Right kidney (tissue), 1 donor: ENCODE measurements around the gene PITPNM1.
"Not testable (repeated sequence)": the region's sequence is repeated elsewhere in the genome, so short reads cannot be mapped to it uniquely, and the experiment has no call there.

Source experiments
- DNase-seq: peaks from one replicate; pipeline ENCODE4 v3.0.0-alpha.2; 2016

PITPNM1 gene

DNA sequence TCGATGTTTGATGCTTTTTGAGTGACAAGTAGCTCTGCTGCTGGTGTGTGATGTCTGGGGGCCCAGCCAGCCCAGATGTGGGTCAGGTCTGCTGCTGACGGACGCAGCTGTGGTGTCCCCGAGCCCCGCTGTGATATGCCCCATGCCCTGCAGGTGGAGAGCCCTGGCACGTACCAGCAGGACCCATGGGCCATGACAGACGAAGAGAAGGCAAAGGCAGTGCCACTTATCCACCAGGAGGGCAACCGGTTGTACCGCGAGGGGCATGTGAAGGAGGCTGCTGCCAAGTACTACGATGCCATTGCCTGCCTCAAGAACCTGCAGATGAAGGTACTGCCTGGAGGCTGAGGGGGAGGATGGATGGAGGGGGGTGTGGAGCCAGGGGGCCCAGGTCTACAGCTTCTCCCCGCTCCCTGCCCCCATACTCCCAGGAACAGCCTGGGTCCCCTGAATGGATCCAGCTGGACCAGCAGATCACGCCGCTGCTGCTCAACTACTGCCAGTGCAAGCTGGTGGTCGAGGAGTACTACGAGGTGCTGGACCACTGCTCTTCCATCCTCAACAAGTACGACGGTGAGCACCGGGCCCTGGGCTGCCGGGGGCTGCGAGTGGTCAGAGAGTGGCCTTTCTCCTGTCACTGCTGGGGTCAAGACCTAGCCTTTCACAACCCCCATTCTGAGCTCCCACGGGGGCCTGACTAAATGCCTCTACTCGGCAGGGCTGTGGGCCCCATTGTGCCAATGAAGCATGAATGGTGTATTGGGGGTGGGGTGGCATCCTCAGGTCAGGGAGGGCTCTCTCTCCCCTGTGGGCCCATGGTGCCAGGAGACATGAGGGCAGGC is 15.1 kb downstream of the PITPNM1 start:
- DNase-seq, result no peak

DNA sequence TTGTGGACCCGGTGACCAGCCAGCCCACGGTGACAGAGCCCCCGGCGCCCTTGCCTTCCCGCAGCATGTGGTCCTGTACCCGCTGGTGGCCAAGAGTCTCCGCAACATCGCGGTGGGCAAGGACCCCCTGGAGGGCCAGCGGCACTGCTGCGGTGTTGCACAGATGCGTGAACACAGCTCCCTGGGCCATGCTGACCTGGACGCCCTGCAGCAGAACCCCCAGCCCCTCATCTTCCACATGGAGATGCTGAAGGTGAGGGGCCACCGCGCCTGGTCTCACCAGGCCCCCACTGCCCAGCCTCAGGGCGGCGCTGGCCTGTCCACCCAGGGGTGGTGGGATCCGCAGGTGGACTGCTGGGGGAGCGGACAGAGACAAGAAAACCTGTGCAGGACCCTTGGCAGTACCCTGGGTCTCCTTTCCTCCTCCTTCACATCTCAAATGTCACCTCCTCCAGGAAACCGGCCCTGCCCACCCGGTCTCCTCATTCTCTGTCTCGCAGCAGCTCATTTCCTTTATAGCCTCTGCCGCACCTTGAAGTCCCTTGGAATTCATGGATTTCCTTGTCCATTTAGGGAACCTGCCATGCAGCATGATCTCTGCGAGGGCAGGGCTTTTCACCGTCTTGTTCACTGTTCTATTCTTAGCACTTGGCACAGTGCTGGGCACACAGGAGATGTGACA is 15.8 kb downstream of the PITPNM1 start:
- DNase-seq, result no peak

DNA sequence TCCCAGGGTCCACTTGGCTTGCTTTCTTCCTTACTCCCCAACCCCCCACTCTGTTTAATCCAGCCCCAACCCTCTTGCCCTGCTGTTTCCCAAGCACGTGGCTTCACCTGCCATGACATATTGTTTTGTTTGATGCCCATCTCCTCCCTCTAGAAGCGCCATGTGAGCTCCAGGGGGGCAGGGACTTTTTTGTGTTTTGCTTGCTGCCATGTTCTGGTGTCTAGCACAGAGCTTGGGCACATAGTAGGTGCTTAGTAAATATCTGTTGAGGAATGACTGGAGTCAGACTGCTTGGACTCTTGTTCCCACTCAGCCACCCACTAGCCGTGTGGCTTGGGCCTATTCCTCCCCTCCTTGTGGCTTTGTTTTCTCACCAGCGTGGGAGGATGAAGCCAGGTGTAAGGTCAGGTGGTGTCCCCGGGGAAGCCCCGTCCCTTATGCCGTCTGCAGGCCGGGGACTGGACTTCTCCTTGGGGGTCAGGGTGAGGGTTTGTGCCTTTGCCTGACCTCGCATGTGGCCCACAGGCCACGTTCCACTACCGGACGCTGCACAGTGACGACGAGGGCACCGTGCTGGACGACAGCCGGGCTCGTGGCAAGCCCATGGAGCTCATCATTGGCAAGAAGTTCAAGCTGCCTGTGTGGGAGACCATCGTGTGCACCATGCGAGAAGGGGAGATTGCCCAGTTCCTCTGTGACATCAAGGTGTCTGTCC is 18.5 kb downstream of the PITPNM1 start:
- DNase-seq, result no peak

DNA sequence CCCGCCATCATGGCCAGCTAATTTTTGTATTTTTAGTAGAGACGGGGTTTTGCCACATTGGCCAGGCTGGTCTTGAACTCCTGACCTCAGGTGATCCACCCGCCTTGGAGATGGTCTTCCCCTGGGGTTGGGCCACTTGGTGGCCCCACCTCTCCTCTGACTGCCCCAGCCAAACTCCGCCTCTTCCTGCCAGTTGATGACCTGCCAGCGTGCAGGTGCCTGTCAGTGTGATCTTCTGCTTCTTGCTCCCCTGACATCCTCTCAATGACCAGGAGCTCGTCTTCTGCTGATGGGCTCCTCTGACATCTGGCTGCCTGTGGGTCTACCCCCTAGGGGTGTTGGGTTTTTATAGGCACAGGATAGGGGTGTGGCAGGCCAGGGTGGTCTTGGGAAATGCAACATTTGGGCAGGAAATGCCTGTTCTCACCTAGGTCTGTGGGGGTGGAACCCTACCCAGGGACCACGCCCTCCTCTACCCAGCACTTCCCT is 19.2 kb downstream of the PITPNM1 start:
- not testable (repeated sequence) for DNase-seq

DNA sequence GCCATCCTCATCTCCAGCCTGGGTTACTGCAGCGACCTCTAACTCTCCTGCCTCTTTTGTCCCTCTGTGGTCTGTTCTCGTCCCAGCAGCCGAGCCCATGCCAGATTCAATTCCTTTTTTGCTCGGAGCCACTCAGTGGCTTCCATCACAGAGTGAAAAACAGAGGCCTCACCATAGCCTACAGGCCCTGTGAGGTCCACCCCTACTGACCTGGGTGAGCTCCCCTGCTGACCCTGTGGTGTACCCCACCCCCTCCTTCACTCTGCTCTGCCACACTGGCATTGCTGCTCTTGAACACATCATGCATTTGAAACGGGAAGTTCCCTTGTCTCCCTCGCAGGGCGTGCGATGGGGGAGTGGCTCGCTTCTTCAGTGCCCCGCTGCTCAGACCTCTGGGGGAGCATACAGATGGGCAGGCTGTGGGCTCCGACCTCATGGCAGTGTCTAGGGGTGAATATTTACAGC is 20.3 kb downstream of the PITPNM1 start:
- DNase-seq, result no peak

DNA sequence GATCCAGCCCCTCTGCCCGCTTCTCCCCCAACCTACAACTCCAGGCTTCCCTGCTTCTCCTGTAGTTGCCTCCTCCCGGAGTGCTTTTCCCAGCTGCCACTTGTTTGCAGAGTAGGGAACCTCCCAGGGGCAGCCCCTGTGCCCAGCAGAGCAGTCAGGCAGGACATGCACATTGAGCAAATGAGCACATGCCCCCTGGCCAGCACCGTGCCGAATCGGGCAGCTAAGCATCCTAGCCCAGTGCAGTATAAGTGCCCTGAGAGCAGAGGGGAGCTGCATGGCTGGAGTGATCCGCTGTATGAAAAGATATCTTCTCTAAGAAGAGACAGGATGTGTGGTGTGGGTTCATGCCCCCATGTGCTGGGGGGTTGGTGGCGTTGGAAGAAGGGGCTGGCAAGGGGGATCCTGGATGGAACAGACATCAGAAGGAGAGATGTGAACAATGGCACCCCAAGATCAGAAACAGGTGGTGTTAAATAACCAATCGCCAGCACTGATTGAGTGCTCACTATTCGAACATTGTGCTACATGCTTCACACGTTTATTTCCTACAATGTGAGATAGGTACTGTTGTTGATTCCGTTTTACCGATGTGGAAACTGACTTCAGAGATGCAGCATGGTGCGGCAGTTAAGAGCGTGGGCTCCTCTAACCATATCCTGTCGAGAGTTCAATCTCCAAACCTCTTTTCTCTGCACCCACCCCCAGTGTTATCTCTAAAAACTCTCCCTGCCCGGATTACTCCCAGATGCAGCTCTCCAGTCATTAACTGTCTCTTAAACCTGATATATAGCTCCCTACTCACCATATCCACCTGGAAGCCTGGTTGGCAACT is 21.1 kb downstream of the PITPNM1 start:
- no peak for DNase-seq

DNA sequence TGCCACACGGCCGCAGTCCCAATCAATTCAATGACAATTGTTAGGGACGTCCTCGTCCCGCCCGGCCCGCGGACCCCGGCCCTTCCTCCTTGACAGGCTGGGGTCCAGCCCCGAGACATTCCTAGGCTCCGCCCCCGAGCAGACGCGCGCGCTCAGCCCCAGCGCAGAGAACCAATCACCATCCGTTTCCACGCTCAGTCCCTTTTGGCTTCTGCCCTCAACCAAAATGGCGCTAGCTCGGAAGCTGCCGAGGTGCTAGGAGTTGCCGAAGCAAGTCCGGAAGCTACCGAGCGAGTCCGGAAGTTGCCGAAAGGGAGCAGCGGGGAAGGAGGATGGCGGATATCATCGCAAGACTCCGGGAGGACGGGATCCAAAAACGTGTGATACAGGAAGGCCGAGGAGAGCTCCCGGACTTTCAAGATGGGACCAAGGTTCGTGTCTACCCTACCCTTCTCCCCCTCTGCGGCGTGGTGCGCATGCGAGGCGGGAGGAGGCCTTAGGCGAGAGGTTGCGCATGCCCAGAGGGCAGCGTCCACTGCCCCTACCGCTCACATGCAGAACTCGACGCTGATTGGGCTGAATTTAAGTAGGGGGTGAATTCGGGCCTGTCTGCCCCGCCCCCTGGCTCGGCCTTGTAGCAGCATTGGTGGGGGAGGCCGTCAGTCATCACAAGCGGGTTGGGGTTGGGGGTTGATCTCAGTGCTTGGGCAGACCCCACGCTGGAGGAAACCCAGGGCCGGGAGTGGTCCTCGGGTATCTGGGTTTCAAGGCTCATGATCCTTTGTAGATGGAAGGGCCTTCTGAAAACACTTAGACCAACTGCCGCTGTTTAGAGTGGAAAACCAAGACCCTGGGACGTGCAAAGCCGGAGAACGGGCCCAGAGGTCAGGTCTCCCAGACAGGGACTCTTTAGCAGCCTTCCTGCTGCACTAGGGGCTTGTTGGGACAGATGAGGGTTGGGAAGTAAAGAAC is 22.1 kb downstream of the PITPNM1 start, which contains the start of gene AIP:
AIP (plus strand) TSS at position 200 of the 972 bp plus-strand sequence; CDS start at position 333, 133 bp downstream.
- DNase-seq, result peak; percentile 96

DNA sequence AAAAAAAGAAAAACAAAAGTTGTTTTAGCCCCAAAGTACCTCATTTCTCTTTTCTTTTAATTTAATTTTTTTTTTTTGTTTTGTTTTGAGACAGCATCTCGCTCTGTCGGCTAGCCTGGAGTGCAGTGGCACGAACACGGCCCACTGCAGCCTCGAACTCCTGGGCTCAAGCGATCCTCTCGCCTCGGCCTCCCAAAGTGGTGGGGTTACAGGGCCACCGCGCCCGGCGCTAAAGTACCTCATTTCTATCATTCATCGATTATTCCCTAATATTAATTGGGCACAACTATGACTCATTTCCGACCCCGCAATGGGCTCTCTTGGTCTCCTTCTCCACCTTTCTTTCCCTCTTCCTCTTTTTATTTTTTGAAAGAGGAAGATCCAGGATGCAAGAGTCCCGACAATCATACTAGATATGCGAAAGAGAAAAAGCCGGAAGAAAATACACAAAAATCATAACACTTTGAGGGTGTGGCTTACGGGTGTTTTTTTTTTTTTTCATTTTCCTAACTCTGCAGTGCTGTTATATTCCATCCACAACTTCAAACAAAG is 22.8 kb downstream of the PITPNM1 start:
- no peak for DNase-seq

DNA sequence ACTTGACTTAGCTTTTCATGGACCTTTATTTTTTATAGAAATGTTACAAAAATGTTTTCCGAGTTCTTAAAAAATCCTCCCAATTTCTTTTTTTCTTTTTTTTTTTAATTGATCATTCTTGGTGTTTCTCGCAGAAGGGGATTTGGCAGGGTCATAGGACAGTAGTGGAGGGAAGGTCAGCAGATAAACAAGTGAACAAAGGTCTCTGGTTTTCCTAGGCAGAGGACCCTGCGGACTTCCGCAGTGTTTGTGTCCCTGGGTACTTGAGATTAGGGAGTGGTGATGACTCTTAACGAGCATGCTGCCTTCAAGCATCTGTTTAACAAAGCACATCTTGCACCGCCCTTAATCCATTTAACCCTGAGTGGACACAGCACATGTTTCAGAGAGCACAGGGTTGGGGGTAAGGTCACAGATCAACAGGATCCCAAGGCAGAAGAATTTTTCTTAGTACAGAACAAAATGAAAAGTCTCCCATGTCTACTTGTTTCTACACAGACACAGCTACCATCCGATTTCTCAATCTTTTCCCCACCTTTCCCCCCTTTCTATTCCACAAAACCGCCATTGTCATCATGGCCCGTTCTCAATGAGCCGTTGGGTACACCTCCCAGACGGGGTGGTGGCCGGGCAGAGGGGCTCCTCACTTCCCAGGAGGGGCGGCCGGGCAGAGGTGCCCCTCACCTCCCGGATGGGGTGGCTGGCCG is 27.7 kb downstream of the PITPNM1 start:
- DNase-seq, result not testable (repeated sequence)

DNA sequence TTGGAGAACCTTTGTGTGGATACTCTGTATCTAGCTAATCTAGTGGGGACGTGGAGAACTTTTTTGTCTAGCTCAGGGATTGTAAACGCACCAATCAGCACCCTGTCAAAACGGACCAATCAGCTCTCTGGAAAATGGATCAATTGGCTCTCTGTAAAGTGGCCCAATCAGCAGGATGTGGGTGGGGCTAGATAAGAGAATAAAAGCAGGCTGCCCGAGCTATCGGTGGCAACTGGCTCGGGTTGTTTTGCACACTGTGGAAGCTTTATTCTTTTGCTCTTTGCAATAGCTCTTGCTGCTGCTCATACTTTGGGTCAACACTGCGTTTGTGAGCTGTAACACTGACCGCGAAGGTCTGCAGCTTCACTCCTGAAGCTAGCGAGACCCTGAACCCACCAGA is 28.5 kb downstream of the PITPNM1 start:
- DNase-seq, result not testable (repeated sequence)

DNA sequence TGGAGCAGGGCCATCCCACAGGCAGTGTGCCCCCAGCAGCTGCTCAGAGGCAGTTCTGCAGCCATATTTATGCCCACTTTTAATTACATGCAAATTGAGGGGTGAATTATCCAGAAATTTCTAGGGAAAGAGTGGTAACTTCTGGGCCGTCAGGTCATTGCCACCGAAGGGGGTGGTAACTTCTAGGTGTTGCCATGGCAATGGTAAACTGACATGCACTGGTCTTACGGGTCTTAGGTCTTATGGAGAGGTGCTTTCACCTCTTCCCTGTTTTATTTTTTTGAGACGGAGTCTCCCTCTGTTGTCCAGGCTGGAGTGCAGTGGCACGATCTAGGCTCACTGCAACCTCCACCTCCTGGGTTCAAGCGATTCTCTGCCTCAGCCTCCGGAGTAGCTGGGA is 32.3 kb downstream of the PITPNM1 start:
- no peak for DNase-seq

DNA sequence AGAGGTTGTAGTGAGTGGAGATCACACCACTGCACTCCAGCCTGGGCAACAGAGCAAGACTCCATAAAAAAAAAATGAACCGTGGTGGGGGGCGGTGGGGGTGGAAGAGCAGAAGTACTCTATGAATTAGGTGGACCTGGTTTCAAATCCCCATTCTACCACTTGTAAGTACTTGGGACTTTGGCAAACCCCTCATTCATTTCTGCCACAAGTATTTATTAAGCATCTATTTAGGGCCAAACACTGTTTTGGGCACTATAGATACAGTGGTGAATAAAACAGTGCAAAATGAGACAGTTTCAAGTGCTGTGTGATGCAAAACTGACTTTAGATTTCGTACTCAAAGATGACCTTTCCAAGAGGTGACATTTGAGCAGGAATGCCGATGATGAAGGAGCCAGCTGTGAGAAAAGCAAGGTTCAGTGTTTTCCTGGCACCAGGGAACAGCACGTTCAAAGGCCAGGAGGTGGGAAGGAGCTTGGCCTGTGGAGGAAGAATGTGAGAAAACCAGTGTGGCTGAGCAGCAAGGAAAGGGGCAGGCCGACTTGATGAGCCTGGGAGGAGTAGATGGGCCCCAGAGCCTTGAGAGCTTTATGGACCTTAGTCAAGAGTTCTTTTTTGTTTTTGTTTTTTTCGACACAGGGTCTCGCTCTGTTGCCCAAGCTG is 34.7 kb downstream of the PITPNM1 start:
- DNase-seq, result no peak

DNA sequence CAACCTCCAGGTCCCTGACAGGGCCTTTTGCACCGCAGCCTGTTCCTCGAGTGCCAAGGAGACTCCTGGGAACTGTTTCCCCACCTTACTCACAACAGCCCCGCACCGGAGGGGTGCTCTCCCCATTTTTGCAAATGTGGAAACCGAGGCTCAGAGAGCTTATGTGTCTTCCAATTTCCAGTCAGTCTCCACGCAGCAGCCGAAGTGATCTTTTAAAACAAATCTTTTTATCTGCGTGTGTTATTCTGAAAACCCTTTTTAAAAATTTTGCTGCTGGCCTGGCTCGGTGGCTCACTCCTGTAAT is 35.7 kb downstream of the PITPNM1 start:
- no peak for DNase-seq

DNA sequence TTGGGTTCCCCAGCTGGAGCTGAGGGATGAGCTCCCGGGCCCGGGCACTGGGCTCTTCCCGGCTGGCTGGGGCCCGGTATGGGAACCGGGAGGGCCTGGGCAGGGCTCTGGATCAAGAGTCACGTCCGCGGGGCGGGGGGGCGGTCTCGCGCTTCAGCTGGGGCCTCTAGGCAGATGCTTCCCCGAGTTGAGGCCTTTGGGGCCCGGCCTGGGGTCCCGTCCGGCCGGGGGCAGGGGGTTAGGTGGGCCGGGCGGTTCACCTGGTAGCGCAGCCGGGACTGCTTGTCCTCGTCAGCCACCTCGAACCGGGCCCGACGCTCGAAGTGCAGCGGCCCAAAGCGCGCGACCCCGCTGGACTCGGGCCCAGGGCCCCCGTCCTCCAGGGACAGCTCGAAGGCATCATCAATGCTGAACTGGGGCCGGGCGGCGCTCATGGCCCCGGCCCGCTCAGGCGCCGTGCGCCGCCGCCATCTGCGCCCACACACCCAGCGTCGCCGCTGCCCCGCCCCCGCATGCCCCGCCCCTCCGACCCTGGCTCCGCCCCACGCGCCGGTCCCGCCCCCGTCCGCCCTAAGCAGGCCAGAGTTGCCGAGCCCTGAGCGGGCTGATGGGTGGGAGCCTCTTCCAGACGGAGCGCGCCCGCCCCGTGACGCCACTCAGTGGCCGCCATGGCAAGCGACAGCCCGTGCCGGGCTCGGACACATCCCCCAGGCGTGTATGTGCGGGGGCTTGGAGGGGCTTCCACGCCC is 36.2 kb downstream of the PITPNM1 start, which contains the start of gene TMEM134:
TMEM134 (minus strand) TSS at position 493 of the 749 bp plus-strand sequence; CDS start at position 434, 59 bp downstream.
- DNase-seq, result peak; percentile 92

DNA sequence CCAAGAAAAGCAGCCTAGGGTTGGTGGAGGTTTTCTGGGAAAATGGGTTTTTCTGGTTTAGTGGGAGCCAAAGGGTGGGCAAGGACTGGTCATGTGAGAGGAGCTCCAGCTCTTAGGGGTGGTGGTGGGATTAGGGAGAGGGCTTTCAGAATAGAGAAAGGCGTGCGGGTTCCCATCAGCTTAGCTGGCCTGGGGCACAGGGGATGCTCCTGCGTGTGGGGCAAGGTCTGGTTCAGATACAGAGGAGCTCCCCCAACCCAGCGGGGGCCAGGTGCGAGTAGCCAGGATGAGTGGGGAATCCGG is 36.8 kb downstream of the PITPNM1 start:
- DNase-seq, result no peak

DNA sequence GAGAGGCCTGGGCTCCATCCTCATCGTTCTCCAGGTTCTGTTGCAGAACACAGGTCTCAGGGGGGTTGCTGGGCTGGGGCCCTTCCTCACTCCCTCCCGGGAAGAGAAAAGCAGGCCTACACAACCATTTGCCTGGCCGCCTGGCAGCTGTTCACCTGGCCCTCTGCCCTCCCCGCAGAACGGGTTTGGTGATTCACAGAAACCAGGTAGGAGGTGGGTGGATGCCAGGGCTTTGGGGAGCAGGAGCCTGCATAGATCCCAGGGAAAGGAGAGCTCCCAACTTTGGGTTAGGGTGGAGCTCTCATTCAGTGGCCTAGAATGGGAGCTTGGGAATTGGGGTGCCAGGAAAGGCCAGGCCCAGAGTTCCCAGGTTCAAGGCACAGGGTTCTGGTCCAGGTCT is 37.1 kb downstream of the PITPNM1 start:
- no peak for DNase-seq

DNA sequence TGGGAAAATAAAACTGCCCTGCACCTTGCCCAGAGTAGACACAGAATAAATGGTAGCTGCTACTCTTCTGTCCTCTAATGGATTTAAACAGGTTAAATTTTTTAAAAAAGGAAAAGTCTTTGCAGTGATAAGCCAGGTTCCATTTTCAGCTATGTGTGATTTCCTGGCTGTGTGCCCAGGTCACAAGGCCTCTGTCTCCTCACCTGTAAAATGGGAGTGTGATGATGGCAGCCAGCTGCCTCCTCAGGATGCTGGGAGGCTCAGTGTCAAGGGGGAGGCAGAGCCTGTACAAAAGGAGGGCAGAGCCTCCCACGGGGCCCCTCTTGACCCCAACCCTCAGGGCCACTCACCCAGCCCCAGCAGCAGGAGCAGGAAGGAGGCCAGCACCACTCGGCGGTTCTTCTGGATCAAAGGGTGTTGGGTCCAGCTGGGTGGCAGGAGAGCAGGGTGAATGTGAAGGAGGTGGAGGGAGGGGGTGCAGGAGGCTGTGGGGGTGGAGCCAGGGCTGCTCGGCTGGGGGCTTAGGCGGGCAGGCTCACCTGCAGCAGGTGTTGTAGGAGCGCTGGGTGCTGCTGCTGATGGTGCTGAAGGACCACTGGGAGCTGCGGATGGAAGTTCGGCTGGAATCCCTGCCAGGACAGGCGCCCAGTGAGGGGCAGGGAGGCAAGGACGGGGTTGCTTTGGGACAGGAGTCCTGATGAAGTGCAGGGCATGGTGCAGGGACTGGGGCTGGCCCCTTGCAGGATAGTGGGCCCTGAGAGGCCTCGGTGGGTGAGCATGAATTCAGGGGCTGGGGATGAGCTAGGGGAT is 38.0 kb downstream of the PITPNM1 start:
- DNase-seq, result no peak

DNA sequence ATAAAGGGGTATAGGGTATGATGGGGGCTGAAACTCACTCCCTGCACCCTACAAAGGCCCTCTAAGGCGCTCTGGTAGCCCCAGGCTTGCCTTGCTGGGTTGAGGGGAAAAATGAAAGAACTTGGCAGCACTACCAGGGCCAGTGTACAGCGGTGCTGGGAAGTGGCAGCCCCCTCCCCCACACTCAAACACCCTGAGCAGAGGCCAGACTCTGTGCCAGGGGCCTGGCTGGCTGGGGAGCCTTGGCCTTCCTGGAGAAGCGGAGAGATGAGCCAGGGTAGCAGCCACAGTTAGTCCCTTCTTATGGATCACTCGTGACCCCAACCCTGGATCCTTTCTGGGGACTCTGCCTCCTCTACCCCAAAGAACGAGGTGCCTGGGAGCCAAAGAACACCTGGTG is 38.8 kb downstream of the PITPNM1 start:
- DNase-seq, result no peak
